ENCODE measurements around the gene ROCK2. TPM values are rescaled to one million over a fixed set of nuclear protein-coding genes. Genes with fewer than 3 reads are reported as not detected.

Gene ROCK2
- total RNA-seq, 1 experiment from 2014 or later, result 25.9 TPM

- H3K4me3 Mint-ChIP-seq, result no peak overlapping the region
- DNase-seq (ENCODE audit: low spot score) (no peak), ATAC-seq (no peak)
- TF ChIP-seq FOXK1 (CRISPR knock-in tag; IDR thresholded peaks at IDR 0.05), result no peak
- no peak for TF ChIP-seq SMAD3 (CRISPR knock-in tag; IDR thresholded peaks at IDR 0.05; ENCODE audit: borderline replicate concordance)
- no peak for TF ChIP-seq GABPB1 (CRISPR knock-in tag; IDR thresholded peaks at IDR 0.05)
- ChIA-PET POLR2A (no interaction called here), CTCF (interaction anchor here (2.3 to 2.5 kb wide), 2 partner anchors 14 to 243 kb away, joined by 5 to 12 read pairs; a partner anchor contains a TSS)
- H3K4me1 Mint-ChIP-seq, result peaks cover 18% of the 10 kb centered on the region
- no peaks in the 10 kb centered on the region for H3K9me3 Mint-ChIP-seq
- H3K27me3 Mint-ChIP-seq (ENCODE audit: low read depth), result no peaks in the 10 kb centered on the region
- no peaks in the 10 kb centered on the region for H3K36me3 Mint-ChIP-seq
- no peak overlapping the region for H3K27ac Mint-ChIP-seq
Observed at GRCh38 chr2:11375689-11376027, 31.2 kb upstream of the ROCK2 start.

DNA sequence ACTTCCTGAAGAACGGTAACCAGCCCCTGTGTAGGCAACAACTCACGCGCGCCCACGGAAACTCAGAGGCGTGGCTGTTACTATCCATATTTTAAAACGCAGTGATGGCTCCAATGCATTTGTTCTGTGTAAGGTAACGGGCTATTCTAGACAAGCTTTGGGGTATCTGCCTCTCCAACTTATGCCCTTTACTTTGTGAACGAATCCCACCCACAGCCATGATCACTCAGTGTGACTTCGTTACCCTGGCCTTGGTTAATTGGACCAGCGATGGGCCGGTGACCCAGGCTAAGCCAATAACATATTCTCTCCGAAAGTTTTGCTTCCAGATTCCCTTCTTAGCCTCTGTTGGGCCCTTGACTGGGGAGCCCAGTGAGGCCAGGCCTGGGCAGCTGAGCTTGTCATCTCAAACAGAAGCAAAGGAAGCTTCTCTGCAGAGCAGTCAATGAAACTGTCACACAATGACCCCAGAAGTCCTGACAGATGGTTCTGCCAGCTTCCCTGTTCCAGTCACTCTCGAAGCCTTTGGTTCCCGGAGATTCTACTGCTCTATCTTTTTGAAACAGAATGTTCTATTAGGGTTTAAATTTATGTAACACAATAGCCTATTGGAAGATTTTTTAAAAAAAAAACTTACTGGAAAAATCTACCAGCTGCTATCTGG is 30.7 kb upstream of the ROCK2 start:
- Mint-ChIP-seq H3K27me3 (ENCODE audit: low read depth) (no peaks in the 10 kb centered on the region), H3K9me3 (no peaks in the 10 kb centered on the region), H3K4me1 (peaks cover 18% of the 10 kb centered on the region), H3K4me3 (no peak overlapping the region), H3K27ac (no peak overlapping the region), H3K36me3 (no peaks in the 10 kb centered on the region)
- ChIA-PET CTCF (interaction anchor here (0.6 to 2.5 kb wide), 7 partner anchors 15 to 242 kb away, joined by 3 to 12 read pairs (median 4); partner anchors contain the start of gene ROCK2), POLR2A (interaction anchor here (0.6 to 1.4 kb wide), 2 partner anchors 31 to 109 kb away, joined by 4 to 8 read pairs; partner anchors contain the start of gene ROCK2)
- no peak for DNase-seq (ENCODE audit: low spot score)
- TF ChIP-seq SMAD3 (CRISPR knock-in tag; IDR thresholded peaks at IDR 0.05; ENCODE audit: borderline replicate concordance) (no peak), FOXK1 (CRISPR knock-in tag; IDR thresholded peaks at IDR 0.05) (no peak), ZNF512 (CRISPR knock-in tag; IDR thresholded peaks at IDR 0.05; ENCODE audit: borderline replicate concordance) (no peak), NR2C2 (CRISPR knock-in tag; IDR thresholded peaks at IDR 0.05) (no peak), SOX15 (CRISPR knock-in tag; IDR thresholded peaks at IDR 0.05) (no peak), MYBL2 (CRISPR knock-in tag; IDR thresholded peaks at IDR 0.05) (no peak), ARID4B (CRISPR knock-in tag; IDR thresholded peaks at IDR 0.05; ENCODE audit: borderline replicate concordance) (no peak), IRF2 (CRISPR knock-in tag; IDR thresholded peaks at IDR 0.05; ENCODE audit: borderline replicate concordance, low read depth) (no peak), KAT7 (CRISPR knock-in tag; IDR thresholded peaks at IDR 0.05; ENCODE audit: borderline replicate concordance) (no peak), GRHL2 (CRISPR knock-in tag; IDR thresholded peaks at IDR 0.05; ENCODE audit: insufficient replicate concordance, severe bottlenecking) (no peak), ZNF121 (CRISPR knock-in tag; IDR thresholded peaks at IDR 0.05) (no peak)
- no peak for ATAC-seq

GRCh38 chr2:11373096-11373495 is 28.7 kb upstream of the ROCK2 start:
- H3K4me3 Mint-ChIP-seq, result no peak overlapping the region
- DNase-seq (ENCODE audit: low spot score) (no peak), ATAC-seq (no peak)
- CTCF ChIA-PET, result interaction anchor here (1.2 kb wide), 1 partner anchor 39 kb away, joined by 3 read pairs; no protein-coding TSS in a partner anchor
- TF ChIP-seq NFATC4 (CRISPR knock-in tag; IDR thresholded peaks at IDR 0.05) (no peak), GRHL2 (CRISPR knock-in tag; IDR thresholded peaks at IDR 0.05; ENCODE audit: insufficient replicate concordance, severe bottlenecking) (no peak), ELF4 (CRISPR knock-in tag; IDR thresholded peaks at IDR 0.05; ENCODE audit: low read depth) (no peak), KAT7 (CRISPR knock-in tag; IDR thresholded peaks at IDR 0.05; ENCODE audit: borderline replicate concordance) (no peak), E2F1 (CRISPR knock-in tag; IDR thresholded peaks at IDR 0.05) (no peak), TP53 (CRISPR knock-in tag; IDR thresholded peaks at IDR 0.05) (no peak), TEAD4 (CRISPR knock-in tag; IDR thresholded peaks at IDR 0.05) (no peak), SP1 (CRISPR knock-in tag; conservative IDR thresholded peaks at IDR 0.05) (no peak), ARID4B (CRISPR knock-in tag; IDR thresholded peaks at IDR 0.05; ENCODE audit: borderline replicate concordance) (no peak)
- no peaks in the 10 kb centered on the region for H3K9me3 Mint-ChIP-seq
- H3K27ac Mint-ChIP-seq, result no peak overlapping the region
- no peaks in the 10 kb centered on the region for H3K27me3 Mint-ChIP-seq (ENCODE audit: low read depth)
- peaks cover 15% of the 10 kb centered on the region for H3K4me1 Mint-ChIP-seq
- POLR2A ChIA-PET, result no interaction called here
- no peaks in the 10 kb centered on the region for H3K36me3 Mint-ChIP-seq

Data from WTC11 (cell line).